LNCAP (cell line): Measurements from ENCODE around the gene TGFBR2.

Experiments used
- CTCF ChIP-seq: fragments of 450-650 bp; IDR thresholded peaks from 2 replicates; pipeline ENCODE4 v1.5.1; 2017; ENCODE audit warnings: mild to moderate bottlenecking

TGFBR2 gene

DNA sequence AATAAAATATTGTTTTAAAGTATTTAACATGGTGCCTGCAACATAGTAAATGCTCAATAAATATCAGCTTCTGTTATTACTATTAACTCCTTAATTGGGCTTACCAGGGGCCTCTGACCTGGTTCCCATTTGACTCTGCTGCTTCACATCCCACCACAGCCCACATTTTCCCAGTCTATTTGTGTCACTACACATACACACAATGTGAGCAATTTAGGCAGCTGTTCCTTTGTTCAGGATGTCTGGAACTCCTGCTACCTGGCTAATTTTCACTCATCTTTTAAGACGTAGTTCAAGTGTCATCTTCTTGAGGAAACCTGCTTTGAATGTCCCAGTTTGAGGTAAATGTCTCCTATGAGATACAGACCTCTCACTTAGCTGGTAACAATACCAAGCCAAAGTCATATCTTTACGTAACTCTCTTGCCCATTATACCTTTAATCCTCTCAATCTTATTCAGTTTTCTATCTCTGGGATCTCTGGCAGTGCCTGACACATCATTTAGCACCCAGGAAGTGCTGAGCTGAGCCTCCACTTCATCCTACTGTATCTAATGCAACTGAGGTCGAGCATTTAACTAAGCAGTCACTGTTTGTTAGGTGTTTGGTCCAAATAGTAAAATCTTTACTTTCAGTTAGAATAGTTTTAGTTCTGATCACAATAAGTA is 4.4 kb downstream of the TGFBR2 start:
- TF ChIP-seq CTCF = no peak

DNA sequence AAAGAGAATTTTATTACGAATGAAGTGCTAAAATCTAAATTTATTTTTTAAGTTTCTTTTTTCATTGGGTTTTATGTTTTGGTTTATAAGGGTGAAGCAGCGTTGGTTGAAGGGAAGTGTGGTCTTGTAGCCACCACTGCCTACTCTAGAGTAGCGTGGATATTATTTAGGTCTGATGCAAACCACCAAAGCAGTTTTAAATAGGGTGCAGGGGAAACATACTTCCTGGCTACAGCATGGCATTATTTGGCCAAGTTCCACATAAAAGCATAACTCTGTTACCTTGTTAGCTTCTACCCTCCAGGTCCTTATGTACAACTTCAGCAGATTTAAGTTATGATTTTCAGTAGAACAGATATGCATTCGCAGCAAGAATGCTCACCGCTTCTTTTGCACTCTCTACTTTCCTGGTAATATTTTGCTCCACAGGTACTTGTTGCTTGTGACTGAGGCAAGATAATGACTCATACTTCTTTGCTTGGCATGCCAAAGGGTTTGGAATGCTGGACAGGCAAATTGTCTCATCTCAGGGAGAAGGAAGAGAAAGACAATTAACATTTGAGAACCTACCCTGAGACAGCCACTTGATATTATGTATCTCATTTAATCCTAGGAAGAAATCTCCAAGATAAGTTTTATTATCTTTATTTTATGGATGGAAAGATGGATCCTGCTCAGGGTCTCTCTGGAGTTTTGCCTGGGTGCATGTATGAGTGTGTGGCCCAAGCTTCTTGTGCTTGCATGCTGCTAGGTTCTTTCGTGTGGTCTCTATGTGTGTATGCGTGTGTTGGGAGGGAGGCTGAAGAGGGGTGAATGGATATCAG is 5.4 kb downstream of the TGFBR2 start:
- no peak for TF ChIP-seq CTCF

GRCh38 chr3:30612437-30613132 is 6.2 kb downstream of the TGFBR2 start:
- no peak for TF ChIP-seq CTCF

DNA sequence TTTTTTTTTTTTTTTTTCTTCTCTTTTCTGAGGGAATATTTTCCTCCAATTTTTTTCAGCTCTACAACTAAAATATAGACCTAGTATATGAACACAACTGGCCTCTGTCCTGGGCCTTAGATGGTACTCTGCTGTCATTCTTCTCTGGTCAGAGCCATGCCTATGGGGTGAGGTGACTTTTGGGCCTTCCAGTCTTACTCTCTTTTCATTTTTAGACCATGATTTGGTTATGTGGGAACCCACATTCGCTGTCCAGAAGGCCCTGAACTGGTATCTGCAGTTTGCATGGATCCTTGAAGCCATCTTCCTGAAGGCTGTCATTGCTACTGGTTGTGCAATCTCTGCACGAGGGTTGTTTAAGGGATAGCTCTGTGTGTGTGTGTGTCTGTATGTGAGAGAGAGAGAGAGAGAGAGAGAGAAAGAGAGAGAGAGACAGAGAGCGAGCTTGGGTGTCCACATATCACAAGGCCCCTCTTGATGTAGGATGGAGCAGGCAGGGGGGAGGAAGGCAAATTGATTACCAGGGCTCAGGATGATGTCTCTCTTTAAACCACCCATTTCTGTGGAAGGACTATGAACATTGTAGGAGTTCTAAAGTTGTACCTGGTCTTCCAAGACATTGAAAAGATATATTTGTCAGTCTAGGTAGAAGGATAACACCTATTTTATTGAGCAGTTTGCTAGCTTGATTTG is 6.9 kb downstream of the TGFBR2 start:
- no peak for TF ChIP-seq CTCF

GRCh38 chr3:30614373-30614772 is 8.0 kb downstream of the TGFBR2 start:
- no peak for TF ChIP-seq CTCF

- no peak for TF ChIP-seq CTCF
Observed at GRCh38 chr3:30614943-30615342, 8.5 kb downstream of the TGFBR2 start.

DNA sequence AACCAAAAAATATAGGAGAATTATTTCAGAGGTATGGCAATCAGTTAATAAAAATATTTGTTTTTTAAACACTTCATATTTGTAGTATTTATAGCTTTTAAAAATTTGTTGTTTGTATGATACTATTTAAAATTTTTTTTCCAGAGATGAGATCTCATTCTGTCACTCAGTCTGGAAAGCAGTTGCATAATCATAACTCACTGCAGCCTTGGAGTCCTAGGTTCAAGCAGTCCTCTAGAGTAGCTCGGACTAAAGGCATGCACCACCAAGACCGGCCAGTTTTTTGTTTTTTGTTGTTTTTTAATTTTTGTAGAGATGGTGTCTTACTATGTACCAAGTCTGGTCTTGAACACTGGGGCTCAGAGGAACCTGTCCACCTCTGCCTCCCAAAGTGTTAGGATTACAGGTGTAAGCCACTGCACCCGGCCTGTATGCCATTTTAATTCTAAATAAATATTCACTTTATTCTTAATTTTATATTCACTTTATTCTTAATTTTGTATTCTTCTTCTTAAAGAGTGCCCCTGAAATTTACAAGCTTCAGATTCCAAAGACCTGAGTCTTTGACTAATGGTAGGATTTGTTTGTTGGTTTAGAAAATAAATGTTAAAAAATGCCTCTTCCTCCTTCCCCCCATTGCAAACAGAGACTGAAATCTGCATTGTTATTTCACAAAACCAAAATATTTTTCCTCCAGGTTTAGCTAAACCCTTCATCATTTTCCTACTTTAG is 9.4 kb downstream of the TGFBR2 start:
- TF ChIP-seq CTCF = no peak
